ENCODE results near the gene SLC20A1.
"Not testable (repeated sequence)": the region's sequence is repeated elsewhere in the genome, so short reads cannot be mapped to it uniquely, and the experiment has no call there.

The SLC20A1 gene

DNA sequence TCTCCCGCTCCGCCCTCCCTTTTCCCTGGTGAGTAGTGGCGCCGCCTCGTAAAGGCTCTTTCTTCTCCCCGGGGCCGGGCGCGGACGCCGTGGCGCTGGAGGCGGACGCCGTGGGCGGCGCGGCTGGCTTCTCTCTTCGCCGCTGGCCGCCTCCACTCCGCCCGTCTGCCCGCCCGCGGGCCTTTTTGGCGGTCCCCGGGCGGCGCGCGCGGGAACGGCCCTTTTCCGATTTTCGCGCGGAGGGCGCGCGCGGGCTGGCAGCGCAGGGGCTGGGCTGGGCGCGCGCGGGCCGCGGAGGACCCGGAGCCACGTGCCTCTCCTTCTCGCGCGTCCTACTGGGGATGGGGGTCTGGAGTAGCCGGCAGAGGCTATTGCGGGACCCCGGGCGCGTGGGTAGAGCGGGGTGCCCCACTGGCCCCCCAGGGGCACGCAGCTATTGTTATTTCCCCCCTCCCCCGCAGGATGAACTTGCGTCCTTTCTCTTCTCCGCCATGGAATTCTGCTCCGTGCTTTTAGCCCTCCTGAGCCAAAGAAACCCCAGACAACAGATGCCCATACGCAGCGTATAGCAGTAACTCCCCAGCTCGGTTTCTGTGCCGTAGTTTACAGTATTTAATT, 472 bp downstream of the SLC20A1 start:
- no peak for DNase-seq (ENCODE audit: low read depth)

DNA sequence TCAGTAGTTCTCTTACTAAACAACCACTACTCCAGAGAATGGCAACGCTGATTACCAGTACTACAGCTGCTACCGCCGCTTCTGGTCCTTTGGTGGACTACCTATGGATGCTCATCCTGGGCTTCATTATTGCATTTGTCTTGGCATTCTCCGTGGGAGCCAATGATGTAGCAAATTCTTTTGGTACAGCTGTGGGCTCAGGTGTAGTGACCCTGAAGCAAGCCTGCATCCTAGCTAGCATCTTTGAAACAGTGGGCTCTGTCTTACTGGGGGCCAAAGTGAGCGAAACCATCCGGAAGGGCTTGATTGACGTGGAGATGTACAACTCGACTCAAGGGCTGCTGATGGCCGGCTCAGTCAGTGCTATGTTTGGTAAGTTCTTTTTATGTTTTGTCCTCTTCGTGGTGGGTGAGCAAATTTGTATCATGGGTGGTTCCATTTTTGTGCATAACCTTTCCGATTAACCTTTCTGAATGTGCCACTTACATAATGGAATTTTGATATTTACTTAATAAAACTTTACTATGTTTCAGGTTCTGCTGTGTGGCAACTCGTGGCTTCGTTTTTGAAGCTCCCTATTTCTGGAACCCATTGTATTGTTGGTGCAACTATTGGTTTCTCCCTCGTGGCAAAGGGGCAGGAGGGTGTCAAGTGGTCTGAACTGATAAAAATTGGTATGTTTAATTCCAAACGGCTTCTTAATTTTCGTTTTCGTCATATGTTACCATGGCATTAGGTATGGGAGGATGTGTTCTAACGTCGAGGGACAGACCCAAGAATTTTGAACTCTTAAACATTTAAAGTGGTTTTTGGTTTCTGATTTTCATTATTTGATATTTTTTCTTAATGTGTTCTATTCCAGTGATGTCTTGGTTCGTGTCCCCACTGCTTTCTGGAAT, 1.3 kb downstream of the SLC20A1 start:
- DNase-seq (ENCODE audit: low read depth) = no peak

DNA sequence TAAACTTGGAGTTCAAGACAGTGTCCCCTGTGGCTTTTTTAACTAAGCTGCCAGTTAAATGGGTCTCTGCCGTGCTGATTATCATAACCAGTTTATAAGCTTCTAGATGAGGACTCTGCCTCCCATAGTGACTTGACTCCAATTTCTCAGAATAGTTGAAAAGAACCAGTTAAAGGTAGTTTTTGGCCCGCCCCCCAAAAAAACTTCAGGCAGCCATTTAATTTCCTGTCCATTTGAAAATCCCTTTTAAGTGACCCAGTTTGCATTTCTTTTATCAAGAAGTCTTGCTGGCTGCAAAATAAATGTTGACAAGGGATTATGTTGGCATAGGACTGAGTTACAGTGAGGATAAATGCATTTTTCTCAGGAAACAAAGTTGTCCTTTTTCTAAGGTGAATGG, 2.3 kb downstream of the SLC20A1 start:
- no peak for DNase-seq (ENCODE audit: low read depth)

DNA sequence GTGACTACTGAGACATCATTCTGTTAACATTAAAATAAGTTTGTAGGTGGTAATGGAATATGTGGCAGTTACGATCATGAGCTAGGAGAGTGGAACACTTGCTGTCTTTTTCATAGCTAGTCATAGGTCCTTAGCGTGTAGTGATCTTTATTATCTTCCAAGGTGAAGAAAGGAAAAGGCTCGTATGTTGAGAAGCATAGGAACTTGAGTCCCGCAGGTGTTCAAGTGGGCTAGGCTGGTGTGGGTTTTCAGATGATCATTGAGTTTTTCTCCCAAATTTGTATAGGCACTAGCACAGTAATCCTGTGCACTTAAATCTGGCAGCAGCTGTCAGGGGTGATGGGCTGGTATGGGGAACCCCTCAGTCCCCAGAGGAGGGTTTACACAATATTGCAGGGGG, 10.9 kb downstream of the SLC20A1 start:
- no peak for DNase-seq (ENCODE audit: low read depth)

DNA sequence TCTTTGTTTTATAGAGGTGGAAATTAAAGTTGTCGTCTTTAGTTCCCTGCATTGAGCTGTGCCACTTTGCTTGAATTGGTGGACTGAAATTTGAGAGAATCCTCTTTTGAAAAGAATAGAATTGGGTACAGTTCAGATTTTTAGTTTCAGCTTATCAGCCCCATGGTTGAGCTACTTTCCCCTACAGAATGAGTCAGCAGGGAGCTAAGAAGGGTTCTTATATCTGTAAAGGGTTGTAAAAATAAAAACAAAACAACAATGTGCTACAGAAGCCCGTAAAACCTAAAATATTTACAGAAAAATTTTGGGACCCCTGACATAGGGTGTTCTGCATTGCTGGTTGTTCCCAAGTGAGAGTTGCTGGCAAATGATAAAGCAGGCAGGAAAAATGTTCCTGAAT, 12.6 kb downstream of the SLC20A1 start:
- DNase-seq (ENCODE audit: low read depth) = no peak

DNA sequence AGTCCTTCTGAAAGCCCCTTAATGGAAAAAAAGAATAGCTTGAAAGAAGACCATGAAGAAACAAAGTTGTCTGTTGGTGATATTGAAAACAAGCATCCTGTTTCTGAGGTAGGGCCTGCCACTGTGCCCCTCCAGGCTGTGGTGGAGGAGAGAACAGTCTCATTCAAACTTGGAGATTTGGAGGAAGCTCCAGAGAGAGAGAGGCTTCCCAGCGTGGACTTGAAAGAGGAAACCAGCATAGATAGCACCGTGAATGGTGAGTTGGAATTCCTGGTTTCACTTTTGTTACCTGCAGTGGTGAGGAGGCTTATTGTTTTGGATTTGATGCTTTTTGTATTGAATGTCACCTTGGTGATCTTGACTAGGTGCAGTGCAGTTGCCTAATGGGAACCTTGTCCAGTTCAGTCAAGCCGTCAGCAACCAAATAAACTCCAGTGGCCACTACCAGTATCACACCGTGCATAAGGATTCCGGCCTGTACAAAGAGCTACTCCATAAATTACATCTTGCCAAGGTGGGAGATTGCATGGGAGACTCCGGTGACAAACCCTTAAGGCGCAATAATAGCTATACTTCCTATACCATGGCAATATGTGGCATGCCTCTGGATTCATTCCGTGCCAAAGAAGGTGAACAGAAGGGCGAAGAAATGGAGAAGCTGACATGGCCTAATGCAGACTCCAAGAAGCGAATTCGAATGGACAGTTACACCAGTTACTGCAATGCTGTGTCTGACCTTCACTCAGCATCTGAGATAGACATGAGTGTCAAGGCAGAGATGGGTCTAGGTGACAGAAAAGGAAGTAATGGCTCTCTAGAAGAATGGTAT, 13.3 kb downstream of the SLC20A1 start:
- DNase-seq (ENCODE audit: low read depth) = no peak

GRCh38 chr2:112660138-112660537, 14.4 kb downstream of the SLC20A1 start:
- no peak for DNase-seq (ENCODE audit: low read depth)

DNA sequence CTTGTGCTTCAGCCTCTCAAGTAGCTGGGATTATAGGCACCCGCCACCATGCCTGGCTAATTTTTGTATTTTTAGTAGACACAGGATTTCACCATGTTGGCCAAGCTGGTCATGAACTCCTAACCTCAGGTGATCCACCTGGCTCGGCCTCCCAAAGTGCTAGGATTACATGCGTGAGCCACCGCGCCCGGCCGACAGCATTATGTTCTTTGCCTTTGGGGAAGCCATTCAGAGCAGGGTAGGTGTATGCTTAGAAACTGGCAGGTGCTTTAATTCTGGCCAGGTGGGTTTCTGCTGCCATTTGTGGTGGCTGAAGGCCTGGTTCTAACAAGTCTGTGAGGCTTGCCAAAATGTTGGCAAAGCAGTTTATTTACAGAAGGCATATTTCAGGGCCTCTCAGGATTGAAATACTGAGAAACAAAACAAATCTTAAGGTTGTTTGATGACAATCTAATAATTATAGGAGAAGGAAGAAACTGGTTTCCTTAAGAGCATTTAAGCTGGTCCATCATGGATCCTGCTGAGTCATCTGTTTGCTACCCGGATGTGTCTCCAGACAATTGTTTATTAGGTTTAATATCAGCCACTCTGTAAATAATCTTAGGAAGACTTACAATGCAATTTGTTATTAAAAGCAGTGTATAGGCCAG, 16.0 kb downstream of the SLC20A1 start:
- no peak for DNase-seq (ENCODE audit: low read depth)

- no peak for DNase-seq (ENCODE audit: low read depth)
Observed at GRCh38 chr2:112662704-112663103, 17.0 kb downstream of the SLC20A1 start.

GRCh38 chr2:112664689-112665088, 18.9 kb downstream of the SLC20A1 start:
- no peak for DNase-seq (ENCODE audit: low read depth)

DNA sequence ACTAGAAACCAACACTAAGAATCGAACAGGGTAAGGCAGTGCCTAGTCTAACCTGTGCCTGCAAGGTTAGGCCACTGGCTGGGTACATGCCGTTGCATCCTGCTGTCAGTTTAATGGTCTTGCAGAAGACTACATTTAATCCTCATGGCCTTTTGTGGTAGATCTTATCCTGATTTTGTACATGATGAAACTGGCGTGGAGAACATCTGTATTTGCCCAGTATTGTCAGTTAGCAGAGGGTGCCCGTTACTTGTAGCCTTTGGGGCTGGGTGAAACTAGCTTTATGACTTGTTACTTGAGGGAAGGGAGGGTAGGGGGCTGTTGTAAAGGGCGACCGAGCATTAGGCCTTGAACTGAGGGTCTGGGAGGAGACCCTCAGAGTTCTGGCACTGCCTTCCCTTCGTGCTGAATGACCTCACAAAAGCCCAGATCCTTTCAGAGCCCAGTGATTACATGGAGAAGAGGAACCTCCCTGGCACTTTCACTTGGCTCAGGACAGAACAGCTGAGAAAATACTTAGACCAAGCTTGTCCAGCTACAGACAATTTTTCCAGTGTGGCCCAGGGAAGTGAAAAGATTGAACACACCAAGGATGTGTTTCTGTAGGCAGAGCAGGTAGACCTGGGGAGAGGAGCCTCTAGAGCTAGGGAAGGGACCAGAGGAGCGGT, 19.5 kb downstream of the SLC20A1 start:
- no peak for DNase-seq (ENCODE audit: low read depth)

DNA sequence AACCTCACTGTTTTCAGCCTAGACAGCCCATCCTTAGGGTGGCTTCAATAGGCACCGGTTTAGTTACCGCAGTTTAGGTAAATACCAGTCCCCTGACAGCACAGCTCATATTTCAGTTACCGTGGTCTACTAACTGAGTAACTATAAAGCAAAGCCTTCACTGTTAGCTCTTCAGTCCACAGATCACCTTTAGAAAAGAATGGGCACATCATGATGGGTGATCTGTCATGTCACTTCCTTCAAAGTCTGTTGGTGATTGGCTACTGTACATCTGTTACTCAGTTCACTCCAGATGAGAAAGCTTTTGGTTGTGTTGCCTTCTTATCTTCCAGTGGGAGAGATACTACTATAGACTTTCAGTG, 21.0 kb downstream of the SLC20A1 start:
- no peak for DNase-seq (ENCODE audit: low read depth)

DNA sequence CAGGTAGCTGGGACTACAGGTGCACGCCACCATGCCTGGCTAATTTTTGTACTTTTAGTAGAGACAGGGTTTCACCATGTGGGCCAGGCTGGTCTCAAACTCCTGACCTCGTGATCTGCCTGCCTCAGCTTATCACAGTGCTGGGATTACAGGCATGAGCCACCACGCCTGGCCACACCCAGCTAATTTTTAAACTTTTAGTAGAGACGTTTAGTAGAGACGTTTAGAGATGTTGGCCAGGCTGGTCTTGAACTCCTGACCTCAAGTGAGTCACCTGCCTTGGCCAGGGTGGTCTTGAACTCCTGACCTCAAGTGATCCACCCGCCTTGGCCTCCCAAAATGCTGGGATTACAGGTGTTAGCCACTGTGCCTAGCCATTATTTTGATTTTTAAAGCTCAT, 21.8 kb downstream of the SLC20A1 start:
- DNase-seq (ENCODE audit: low read depth) = not testable (repeated sequence)

GRCh38 chr2:112669667-112670066, 23.9 kb downstream of the SLC20A1 start:
- DNase-seq (ENCODE audit: low read depth) = no peak

GRCh38 chr2:112670252-112671022, 24.7 kb downstream of the SLC20A1 start:
- DNase-seq (ENCODE audit: low read depth) = no peak

DNA sequence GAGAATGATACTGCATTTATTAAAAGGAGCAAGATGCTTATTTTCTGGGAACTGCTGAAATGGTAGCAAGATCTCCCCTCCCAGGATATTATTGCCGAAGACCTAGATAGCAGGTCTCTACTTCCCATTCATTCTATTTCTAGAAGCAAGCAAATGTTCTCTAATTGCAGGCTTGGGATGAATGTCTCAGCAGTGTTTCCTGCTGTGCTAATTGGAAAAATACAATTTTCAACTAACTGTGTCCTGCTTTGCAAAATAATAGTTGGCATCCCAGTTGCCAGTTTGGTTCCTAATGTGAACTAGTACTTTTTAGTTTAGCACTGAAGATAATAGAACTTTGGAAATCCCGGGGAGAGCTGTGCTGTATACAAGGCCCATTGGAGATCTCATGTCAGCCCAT, 26.1 kb downstream of the SLC20A1 start:
- DNase-seq (ENCODE audit: low read depth) = no peak

DNA sequence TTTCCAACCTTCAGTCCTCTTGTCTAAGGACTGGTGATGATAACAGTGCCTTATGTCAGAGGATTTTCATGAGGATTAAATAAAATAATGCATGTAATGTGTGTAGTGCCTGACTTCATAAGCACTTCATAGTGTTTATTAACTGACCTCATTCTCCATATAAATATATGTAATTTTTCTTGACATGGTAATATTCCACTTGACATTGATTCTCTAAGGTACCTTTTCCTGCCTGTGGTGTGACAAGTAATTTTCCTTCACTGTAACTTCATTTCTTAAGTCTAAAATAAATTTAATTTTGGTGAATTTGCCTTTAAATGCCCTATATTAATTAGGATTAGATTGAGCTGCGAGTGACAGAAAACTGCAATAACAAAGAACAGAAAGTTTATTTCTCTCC, 27.3 kb downstream of the SLC20A1 start:
- DNase-seq (ENCODE audit: low read depth) = no peak

DNA sequence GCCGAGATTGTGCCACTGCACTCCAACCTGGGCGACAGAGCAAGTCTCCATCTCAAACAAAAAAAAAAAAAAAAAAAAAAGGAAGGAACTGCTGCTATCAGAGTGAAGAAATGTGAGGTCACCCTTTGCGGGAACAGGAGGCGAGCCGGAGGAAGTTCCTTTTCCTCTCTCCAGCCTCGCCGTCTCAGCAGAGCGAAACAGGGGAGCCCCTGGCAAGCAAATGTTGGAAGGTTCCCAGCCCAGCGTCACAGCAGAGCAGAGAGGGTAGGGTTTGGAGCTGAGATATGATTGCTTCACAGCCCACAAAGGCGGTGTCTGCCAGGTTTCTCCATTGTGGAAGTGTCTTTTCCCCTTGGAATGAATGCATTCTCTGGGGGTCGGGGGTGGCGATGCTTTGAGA, 28.5 kb downstream of the SLC20A1 start:
- DNase-seq (ENCODE audit: low read depth) = no peak

GRCh38 chr2:112679484-112679883, 33.7 kb downstream of the SLC20A1 start:
- no peak for DNase-seq (ENCODE audit: low read depth)

DNA sequence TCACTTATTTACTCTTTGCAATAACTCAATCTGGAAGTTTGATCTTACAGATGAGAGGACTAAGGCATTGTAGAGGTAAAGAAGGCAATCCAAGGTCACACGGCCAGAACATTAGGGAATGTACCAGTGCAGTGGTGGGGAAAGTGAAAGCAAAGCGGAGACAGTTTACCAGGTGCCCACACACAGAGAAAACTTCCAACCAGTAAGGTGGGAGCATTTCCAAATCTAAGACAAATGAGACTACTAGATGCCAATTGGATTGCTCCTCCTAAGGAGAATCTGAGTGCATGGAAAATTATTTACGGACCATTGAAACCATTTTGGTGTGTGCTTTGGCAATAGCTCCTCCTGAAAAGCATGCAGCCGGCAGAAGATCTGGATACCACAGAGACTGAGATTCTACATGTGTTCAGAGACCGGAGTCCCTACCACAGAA, 34.9 kb downstream of the SLC20A1 start:
- DNase-seq (ENCODE audit: low read depth) = no peak

- DNase-seq (ENCODE audit: low read depth) = no peak
Observed at GRCh38 chr2:112682101-112682500, 36.4 kb downstream of the SLC20A1 start.

Data from activated gamma-delta T cell treated with anti-CD3 and anti-CD28 coated beads, Interleukin-2, amount 50 U/mL, for 16 hours (primary cell).